ENCODE data around the gene STAT5B. TPM values are rescaled to one million over a fixed set of nuclear protein-coding genes. Genes with fewer than 3 reads are reported as not detected.
"Not testable (repeated sequence)": the region's sequence is repeated elsewhere in the genome, so short reads cannot be mapped to it uniquely, and the experiment has no call there.

The STAT5B gene
- total RNA-seq, 1 donor from 2014 or later = 32.8 TPM

- Mint-ChIP-seq H3K27me3 (ENCODE audit: low read depth) (no peaks in the 10 kb centered on the region), H3K27ac (ENCODE audit: unreplicated experiment) (no peak overlapping the region), H3K4me3 (ENCODE audit: unreplicated experiment) (no peak overlapping the region), H3K9me3 (ENCODE audit: low read depth) (no peaks in the 10 kb centered on the region), H3K36me3 (ENCODE audit: low read depth) (peaks cover 1% of the 10 kb centered on the region), H3K4me1 (ENCODE audit: low read depth) (peaks cover 14% of the 10 kb centered on the region)
- TF ChIP-seq CTCF (IDR thresholded peaks at IDR 0.05) = no peak
- no peak for DNase-seq (ENCODE audit: low spot score)
Observed at GRCh38 chr17:42230225-42230624, 46.0 kb downstream of the STAT5B start.

GRCh38 chr17:42227849-42228700 lies 48.1 kb downstream of the STAT5B start:
- Mint-ChIP-seq H3K9me3 (ENCODE audit: low read depth) (no peaks in the 10 kb centered on the region), H3K27ac (ENCODE audit: unreplicated experiment) (peak overlapping the region; percentile 11), H3K4me3 (ENCODE audit: unreplicated experiment) (no peak overlapping the region), H3K36me3 (ENCODE audit: low read depth) (peaks cover 10% of the 10 kb centered on the region), H3K4me1 (ENCODE audit: low read depth) (peaks cover 14% of the 10 kb centered on the region), H3K27me3 (ENCODE audit: low read depth) (no peaks in the 10 kb centered on the region)
- TF ChIP-seq CTCF (IDR thresholded peaks at IDR 0.05) = no peak
- no peak for DNase-seq (ENCODE audit: low spot score)

GRCh38 chr17:42225646-42226045 lies 50.5 kb downstream of the STAT5B start:
- Mint-ChIP-seq H3K36me3 (ENCODE audit: low read depth) (peaks cover 16% of the 10 kb centered on the region), H3K27ac (ENCODE audit: unreplicated experiment) (no peak overlapping the region), H3K4me3 (ENCODE audit: unreplicated experiment) (no peak overlapping the region), H3K9me3 (ENCODE audit: low read depth) (no peaks in the 10 kb centered on the region), H3K4me1 (ENCODE audit: low read depth) (peaks cover 14% of the 10 kb centered on the region), H3K27me3 (ENCODE audit: low read depth) (no peaks in the 10 kb centered on the region)
- no peak for DNase-seq (ENCODE audit: low spot score)
- no peak for TF ChIP-seq CTCF (IDR thresholded peaks at IDR 0.05)

GRCh38 chr17:42224651-42225050 lies 51.5 kb downstream of the STAT5B start:
- H3K4me1 Mint-ChIP-seq (ENCODE audit: low read depth) = peaks cover 14% of the 10 kb centered on the region
- H3K27me3 Mint-ChIP-seq (ENCODE audit: low read depth) = no peaks in the 10 kb centered on the region
- no peak overlapping the region for H3K27ac Mint-ChIP-seq (ENCODE audit: unreplicated experiment)
- no peak for DNase-seq (ENCODE audit: low spot score)
- TF ChIP-seq CTCF (IDR thresholded peaks at IDR 0.05) = no peak
- peaks cover 16% of the 10 kb centered on the region for H3K36me3 Mint-ChIP-seq (ENCODE audit: low read depth)
- no peak overlapping the region for H3K4me3 Mint-ChIP-seq (ENCODE audit: unreplicated experiment)
- no peaks in the 10 kb centered on the region for H3K9me3 Mint-ChIP-seq (ENCODE audit: low read depth)

GRCh38 chr17:42221886-42222745 lies 54.1 kb downstream of the STAT5B start:
- Mint-ChIP-seq H3K36me3 (ENCODE audit: low read depth) (peaks cover 25% of the 10 kb centered on the region), H3K4me3 (ENCODE audit: unreplicated experiment) (no peak overlapping the region), H3K27ac (ENCODE audit: unreplicated experiment) (no peak overlapping the region), H3K27me3 (ENCODE audit: low read depth) (no peaks in the 10 kb centered on the region), H3K9me3 (ENCODE audit: low read depth) (no peaks in the 10 kb centered on the region), H3K4me1 (ENCODE audit: low read depth) (no peaks in the 10 kb centered on the region)
- TF ChIP-seq CTCF (IDR thresholded peaks at IDR 0.05) = peak; percentile 76
- DNase-seq (ENCODE audit: low spot score) = no peak

GRCh38 chr17:42219280-42219679 lies 56.9 kb downstream of the STAT5B start:
- not testable (repeated sequence) for DNase-seq (ENCODE audit: low spot score); H3K9me3 Mint-ChIP-seq (ENCODE audit: low read depth)
- peaks cover 35% of the 10 kb centered on the region for H3K36me3 Mint-ChIP-seq (ENCODE audit: low read depth)

More at GRCh38 chr17:42219280-42219679, 56.9 kb downstream of the STAT5B start:
- not testable (repeated sequence) for H3K27me3 Mint-ChIP-seq (ENCODE audit: low read depth); H3K27ac Mint-ChIP-seq (ENCODE audit: unreplicated experiment); H3K4me1 Mint-ChIP-seq (ENCODE audit: low read depth); H3K4me3 Mint-ChIP-seq (ENCODE audit: unreplicated experiment)
